Anterior cingulate cortex (tissue), 58 donors: ENCODE results near the gene LENEP.

Experiments
- DNase-seq, 58 donors: peaks; one replicate each; lab custom pipeline; 2025; lab: John Stamatoyannopoulos, UW

LENEP gene

GRCh38 chr1:155040358-155041093 is 47.1 kb downstream of the LENEP start:
- no peak for DNase-seq

GRCh38 chr1:155042789-155043188 is 49.4 kb downstream of the LENEP start:
- no peak for DNase-seq

GRCh38 chr1:155043301-155043702 is 49.9 kb downstream of the LENEP start:
- DNase-seq = no peak

GRCh38 chr1:155043793-155044192 is 50.4 kb downstream of the LENEP start:
- DNase-seq = no peak
